Panc1 (cell line): ENCODE data around the gene CASTOR1.

Experiments
- CTCF ChIP-seq: fragments of 450-650 bp; IDR thresholded peaks from 2 replicates; pipeline ENCODE4 v1.5.1; 2017; ENCODE audit warnings: mild to moderate bottlenecking
- POLR2AphosphoS5 ChIP-seq: IDR thresholded peaks from 2 replicates; pipeline ENCODE4 v1.6.1; 2012; ENCODE audit warnings: mild to moderate bottlenecking, low read depth, low read length, moderate library complexity
- REST ChIP-seq, 2 experiments: IDR thresholded peaks; 2 replicates each; pipeline ENCODE4 v1.6.1; 2011 to 2012; ENCODE audit warnings: low read depth in 2 of 2, control low read depth in 1 of 2, low read length in 1 of 2, mild to moderate bottlenecking in 1 of 2, moderate library complexity in 1 of 2; ENCODE audit not compliant: insufficient read depth in 1 of 2
- SIN3A ChIP-seq: IDR thresholded peaks from 2 replicates; pipeline ENCODE4 v1.6.1; 2012; ENCODE audit warnings: low read depth, mild to moderate bottlenecking, low read length, moderate library complexity, borderline replicate concordance; ENCODE audit not compliant: insufficient read depth

- no peak for TF ChIP-seq CTCF
- no peak for TF ChIP-seq POLR2AphosphoS5
- no peak for TF ChIP-seq SIN3A
- TF ChIP-seq REST (IDR thresholded peaks at IDR 0.05; ENCODE audit: insufficient read depth in 1 of 2, low read depth in 2 of 2, low read length in 1 of 2), result no peak
Observed at GRCh38 chr22:30289980-30290313, 642 bp upstream of the CASTOR1 start.
